ENCODE data around the gene KSR1.

DNA sequence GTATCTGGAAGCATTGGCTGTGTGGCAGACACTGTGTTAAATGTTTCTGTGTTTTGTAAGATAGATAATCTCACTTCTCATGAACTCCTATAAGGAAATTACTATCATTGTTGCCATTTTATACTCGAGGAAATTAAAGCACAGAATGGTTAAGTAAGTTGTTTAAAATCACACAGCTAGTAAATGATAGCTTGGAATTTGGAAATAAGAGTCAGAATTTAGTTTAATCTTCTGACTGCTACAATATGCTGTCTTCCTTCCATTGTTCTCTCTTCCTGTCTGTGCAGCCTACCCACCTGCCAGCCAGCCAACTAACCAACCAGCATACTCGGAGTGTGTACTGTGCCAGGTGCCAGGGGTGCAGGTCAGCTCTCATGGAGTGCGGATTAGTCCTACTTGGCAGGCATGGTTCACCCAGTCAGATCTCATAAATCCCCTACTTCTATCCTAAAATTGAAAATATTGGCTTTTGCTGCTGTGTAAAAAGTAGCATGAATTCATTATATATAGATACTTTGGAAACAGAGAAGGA lies 94.8 kb downstream of the KSR1 start:
- TF ChIP-seq ZFP30 (CRISPR knock-in tag; IDR thresholded peaks at IDR 0.05): no peak
- no peak for TF ChIP-seq ARNTL (CRISPR knock-in tag; IDR thresholded peaks at IDR 0.05; ENCODE audit: borderline replicate concordance, low read depth)
- TF ChIP-seq, protein P1, sequence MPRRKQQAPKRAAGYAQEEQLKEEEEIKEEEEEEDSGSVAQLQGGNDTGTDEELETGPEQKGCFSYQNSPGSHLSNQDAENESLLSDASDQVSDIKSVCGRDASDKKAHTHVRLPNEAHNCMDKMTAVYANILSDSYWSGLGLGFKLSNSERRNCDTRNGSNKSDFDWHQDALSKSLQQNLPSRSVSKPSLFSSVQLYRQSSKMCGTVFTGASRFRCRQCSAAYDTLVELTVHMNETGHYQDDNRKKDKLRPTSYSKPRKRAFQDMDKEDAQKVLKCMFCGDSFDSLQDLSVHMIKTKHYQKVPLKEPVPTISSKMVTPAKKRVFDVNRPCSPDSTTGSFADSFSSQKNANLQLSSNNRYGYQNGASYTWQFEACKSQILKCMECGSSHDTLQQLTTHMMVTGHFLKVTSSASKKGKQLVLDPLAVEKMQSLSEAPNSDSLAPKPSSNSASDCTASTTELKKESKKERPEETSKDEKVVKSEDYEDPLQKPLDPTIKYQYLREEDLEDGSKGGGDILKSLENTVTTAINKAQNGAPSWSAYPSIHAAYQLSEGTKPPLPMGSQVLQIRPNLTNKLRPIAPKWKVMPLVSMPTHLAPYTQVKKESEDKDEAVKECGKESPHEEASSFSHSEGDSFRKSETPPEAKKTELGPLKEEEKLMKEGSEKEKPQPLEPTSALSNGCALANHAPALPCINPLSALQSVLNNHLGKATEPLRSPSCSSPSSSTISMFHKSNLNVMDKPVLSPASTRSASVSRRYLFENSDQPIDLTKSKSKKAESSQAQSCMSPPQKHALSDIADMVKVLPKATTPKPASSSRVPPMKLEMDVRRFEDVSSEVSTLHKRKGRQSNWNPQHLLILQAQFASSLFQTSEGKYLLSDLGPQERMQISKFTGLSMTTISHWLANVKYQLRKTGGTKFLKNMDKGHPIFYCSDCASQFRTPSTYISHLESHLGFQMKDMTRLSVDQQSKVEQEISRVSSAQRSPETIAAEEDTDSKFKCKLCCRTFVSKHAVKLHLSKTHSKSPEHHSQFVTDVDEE (CRISPR knock-in tag; IDR thresholded peaks at IDR 0.05): no peak
- TF ChIP-seq, protein P2, sequence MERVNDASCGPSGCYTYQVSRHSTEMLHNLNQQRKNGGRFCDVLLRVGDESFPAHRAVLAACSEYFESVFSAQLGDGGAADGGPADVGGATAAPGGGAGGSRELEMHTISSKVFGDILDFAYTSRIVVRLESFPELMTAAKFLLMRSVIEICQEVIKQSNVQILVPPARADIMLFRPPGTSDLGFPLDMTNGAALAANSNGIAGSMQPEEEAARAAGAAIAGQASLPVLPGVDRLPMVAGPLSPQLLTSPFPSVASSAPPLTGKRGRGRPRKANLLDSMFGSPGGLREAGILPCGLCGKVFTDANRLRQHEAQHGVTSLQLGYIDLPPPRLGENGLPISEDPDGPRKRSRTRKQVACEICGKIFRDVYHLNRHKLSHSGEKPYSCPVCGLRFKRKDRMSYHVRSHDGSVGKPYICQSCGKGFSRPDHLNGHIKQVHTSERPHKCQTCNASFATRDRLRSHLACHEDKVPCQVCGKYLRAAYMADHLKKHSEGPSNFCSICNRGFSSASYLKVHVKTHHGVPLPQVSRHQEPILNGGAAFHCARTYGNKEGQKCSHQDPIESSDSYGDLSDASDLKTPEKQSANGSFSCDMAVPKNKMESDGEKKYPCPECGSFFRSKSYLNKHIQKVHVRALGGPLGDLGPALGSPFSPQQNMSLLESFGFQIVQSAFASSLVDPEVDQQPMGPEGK (CRISPR knock-in tag; IDR thresholded peaks at IDR 0.05; ENCODE audit: borderline replicate concordance): no peak
- TF ChIP-seq ZNF8 (CRISPR knock-in tag; IDR thresholded peaks at IDR 0.05): no peak
- no peak for TF ChIP-seq PPARA (CRISPR knock-in tag; IDR thresholded peaks at IDR 0.05; ENCODE audit: borderline replicate concordance)
- TF ChIP-seq ZNF70 (CRISPR knock-in tag; IDR thresholded peaks at IDR 0.05): no peak
- TF ChIP-seq, protein P3, sequence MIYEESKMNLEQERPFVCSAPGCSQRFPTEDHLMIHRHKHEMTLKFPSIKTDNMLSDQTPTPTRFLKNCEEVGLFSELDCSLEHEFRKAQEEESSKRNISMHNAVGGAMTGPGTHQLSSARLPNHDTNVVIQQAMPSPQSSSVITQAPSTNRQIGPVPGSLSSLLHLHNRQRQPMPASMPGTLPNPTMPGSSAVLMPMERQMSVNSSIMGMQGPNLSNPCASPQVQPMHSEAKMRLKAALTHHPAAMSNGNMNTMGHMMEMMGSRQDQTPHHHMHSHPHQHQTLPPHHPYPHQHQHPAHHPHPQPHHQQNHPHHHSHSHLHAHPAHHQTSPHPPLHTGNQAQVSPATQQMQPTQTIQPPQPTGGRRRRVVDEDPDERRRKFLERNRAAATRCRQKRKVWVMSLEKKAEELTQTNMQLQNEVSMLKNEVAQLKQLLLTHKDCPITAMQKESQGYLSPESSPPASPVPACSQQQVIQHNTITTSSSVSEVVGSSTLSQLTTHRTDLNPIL (CRISPR knock-in tag; IDR thresholded peaks at IDR 0.05; ENCODE audit: low read depth): no peak
- no peak for TF ChIP-seq ISL1 (CRISPR knock-in tag; IDR thresholded peaks at IDR 0.05)
- TF ChIP-seq, protein P4, sequence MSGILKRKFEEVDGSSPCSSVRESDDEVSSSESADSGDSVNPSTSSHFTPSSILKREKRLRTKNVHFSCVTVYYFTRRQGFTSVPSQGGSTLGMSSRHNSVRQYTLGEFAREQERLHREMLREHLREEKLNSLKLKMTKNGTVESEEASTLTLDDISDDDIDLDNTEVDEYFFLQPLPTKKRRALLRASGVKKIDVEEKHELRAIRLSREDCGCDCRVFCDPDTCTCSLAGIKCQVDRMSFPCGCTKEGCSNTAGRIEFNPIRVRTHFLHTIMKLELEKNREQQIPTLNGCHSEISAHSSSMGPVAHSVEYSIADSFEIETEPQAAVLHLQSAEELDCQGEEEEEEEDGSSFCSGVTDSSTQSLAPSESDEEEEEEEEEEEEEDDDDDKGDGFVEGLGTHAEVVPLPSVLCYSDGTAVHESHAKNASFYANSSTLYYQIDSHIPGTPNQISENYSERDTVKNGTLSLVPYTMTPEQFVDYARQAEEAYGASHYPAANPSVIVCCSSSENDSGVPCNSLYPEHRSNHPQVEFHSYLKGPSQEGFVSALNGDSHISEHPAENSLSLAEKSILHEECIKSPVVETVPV (CRISPR knock-in tag; IDR thresholded peaks at IDR 0.05): no peak
- no peak for TF ChIP-seq RARB (CRISPR knock-in tag; IDR thresholded peaks at IDR 0.05)
- TF ChIP-seq BACH2 (CRISPR knock-in tag; IDR thresholded peaks at IDR 0.05; ENCODE audit: borderline replicate concordance): no peak
- TF ChIP-seq ESRRG (CRISPR knock-in tag; IDR thresholded peaks at IDR 0.05): no peak
- TF ChIP-seq ZC3H10 (CRISPR knock-in tag; IDR thresholded peaks at IDR 0.05): no peak

Data from SK-N-SH treated with all-trans-retinoic acid at 6 μM for 48 hours (cell line).